AG04449 (cell line): Measurements from ENCODE around the gene ARHGAP31.
"Not testable (repeated sequence)": the region's sequence is repeated elsewhere in the genome, so short reads cannot be mapped to it uniquely, and the experiment has no call there.

ENCODE experiments used
- CTCF ChIA-PET: fragments of 350-600 bp; formaldehyde crosslinking; extraction: SDS; loops from one replicate; lab custom pipeline; 2021; ENCODE audit warnings: antibody characterized with exemption; lab: Yijun Ruan, JAX
- POLR2A ChIA-PET: fragments of 400-600, 350-600 bp; formaldehyde crosslinking; extraction: SDS; loops from one replicate; lab custom pipeline; 2020; ENCODE audit warnings: antibody characterized with exemption, inconsistent platforms; lab: Yijun Ruan, JAX
- DNase-seq: peaks from one replicate; pipeline ENCODE4 v3.0.0-alpha.2; 2010; ENCODE audit warnings: low read depth, low spot score
- H3K4me3 ChIP-seq: 2 replicates; pipeline ENCODE4 v1.5.1; 2011; ENCODE audit warnings: low read depth, mild to moderate bottlenecking, control low read depth, low read length
- TF ChIP-seq, protein P1 (sequence below): IDR thresholded peaks from one replicate; pipeline ENCODE4 v1.5.1; 2011; ENCODE audit warnings: mild to moderate bottlenecking, moderate library complexity, low read length, control low read depth, inconsistent platforms; ENCODE audit not compliant: insufficient read depth; ENCODE audit errors: missing control alignments

ARHGAP31 gene

GRCh38 chr3:119318876-119319275 lies 24.7 kb downstream of the ARHGAP31 start:
- H3K4me3 ChIP-seq: no peak overlapping the region
- ChIA-PET POLR2A (interaction anchor here (1.9 kb wide), 1 partner anchor 24 kb away, joined by 7 read pairs; the partner anchor contains the start of gene ARHGAP31), CTCF (interaction anchor here (0.9 to 1.5 kb wide), 2 partner anchors 12 to 78 kb away, joined by 3 to 4 read pairs; partner anchors contain the start of gene B4GALT4)
- TF ChIP-seq, protein P1, sequence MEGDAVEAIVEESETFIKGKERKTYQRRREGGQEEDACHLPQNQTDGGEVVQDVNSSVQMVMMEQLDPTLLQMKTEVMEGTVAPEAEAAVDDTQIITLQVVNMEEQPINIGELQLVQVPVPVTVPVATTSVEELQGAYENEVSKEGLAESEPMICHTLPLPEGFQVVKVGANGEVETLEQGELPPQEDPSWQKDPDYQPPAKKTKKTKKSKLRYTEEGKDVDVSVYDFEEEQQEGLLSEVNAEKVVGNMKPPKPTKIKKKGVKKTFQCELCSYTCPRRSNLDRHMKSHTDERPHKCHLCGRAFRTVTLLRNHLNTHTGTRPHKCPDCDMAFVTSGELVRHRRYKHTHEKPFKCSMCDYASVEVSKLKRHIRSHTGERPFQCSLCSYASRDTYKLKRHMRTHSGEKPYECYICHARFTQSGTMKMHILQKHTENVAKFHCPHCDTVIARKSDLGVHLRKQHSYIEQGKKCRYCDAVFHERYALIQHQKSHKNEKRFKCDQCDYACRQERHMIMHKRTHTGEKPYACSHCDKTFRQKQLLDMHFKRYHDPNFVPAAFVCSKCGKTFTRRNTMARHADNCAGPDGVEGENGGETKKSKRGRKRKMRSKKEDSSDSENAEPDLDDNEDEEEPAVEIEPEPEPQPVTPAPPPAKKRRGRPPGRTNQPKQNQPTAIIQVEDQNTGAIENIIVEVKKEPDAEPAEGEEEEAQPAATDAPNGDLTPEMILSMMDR: no peak
- peak; percentile 62 for DNase-seq

- no peak for DNase-seq
- CTCF ChIA-PET: interaction anchor here (0.9 to 1.5 kb wide), 2 partner anchors 13 to 78 kb away, joined by 3 to 4 read pairs; partner anchors contain the start of gene B4GALT4
- POLR2A ChIA-PET: interaction anchor here (1.9 kb wide), 1 partner anchor 25 kb away, joined by 7 read pairs; the partner anchor contains the start of gene ARHGAP31
- no peak overlapping the region for H3K4me3 ChIP-seq
- TF ChIP-seq, protein P1: no peak
These were observed 25.1 kb downstream of the ARHGAP31 start for GRCh38 chr3:119319311-119319710.

- H3K4me3 ChIP-seq, CTCF ChIA-PET, DNase-seq, POLR2A ChIA-PET: not testable (repeated sequence)
These were observed 26.6 kb downstream of the ARHGAP31 start for GRCh38 chr3:119320785-119321184.

DNA sequence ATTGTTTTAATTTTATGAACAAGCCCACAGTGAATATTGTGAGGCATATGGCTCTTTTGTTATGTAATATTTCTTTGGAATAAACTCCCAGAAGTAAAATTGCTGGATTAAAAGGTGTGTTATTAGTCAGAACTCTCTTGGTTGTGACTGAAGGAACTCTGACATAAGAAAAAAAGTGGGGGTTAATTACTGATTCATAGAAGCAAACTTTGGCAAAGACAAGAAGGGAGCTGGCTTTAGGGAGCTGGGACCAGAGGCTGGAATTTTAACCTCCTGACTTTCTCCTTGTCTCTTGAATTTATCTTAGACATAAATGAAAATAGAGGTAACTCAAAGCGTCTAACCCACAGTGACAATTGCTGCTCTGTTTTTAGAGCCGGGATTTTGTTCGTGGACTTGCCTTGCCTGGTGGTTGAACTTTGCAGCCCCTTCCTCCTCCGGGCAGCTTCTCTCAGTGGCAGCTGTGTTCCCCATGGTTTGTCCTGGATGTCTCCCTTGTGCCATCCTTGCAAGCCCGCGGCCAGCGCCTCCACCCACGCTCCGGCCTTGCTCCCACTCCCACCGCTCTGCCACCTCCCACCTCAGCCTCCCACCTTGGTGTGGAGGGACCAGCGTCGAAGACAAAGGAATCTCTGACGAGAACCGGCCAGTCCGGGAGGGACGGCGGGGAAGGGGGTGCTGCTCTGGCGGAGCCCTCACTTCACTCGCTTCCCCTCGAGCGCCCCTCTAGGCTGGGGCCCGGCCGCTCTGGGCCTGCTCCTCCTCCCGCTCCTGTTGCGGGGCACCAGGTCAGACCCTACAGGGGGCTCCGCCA lies 28.0 kb downstream of the ARHGAP31 start:
- no peak for DNase-seq
- H3K4me3 ChIP-seq: peak overlapping the region; percentile 62
- TF ChIP-seq, protein P1: peak; percentile 0
- CTCF ChIA-PET: interaction anchor here (1.0 to 1.9 kb wide), 5 partner anchors 9 to 31 kb away, joined by 3 to 6 read pairs (median 4); no protein-coding TSS in a partner anchor
- POLR2A ChIA-PET: interaction anchor here (0.6 to 1.5 kb wide), 6 partner anchors 10 to 26 kb away, joined by 3 to 11 read pairs (median 4); no protein-coding TSS in a partner anchor

GRCh38 chr3:119322835-119323722 lies 28.9 kb downstream of the ARHGAP31 start:
- ChIA-PET POLR2A (interaction anchor here (0.5 to 1.5 kb wide), 7 partner anchors 9 to 354 kb away, joined by 3 to 11 read pairs (median 4); partner anchors contain the start of genes ARHGAP31 and COX17), CTCF (interaction anchor here (1.0 to 1.9 kb wide), 4 partner anchors 8 to 30 kb away, joined by 4 to 6 read pairs (median 4); no protein-coding TSS in a partner anchor)
- peak overlapping the region; percentile 62 for H3K4me3 ChIP-seq
- DNase-seq: no peak
- TF ChIP-seq, protein P1: no peak

GRCh38 chr3:119323723-119324085 lies 29.5 kb downstream of the ARHGAP31 start:
- POLR2A ChIA-PET: no interaction called here
- peak overlapping the region; percentile 62 for H3K4me3 ChIP-seq
- CTCF ChIA-PET: no interaction called here
- DNase-seq: no peak
- TF ChIP-seq, protein P1: no peak
